GM19023 (cell line): ENCODE measurements around the gene GCHFR.
A peak's percentile ranks its signal among the peaks of the same experiment; 100 is the strongest.

Experiments
- ATAC-seq: cut with Tn5 transposase; IDR thresholded peaks from one replicate; pipeline ENCODE4 v1.9.1; 2021; ENCODE audit warnings: mild to moderate bottlenecking, moderate library complexity; ENCODE audit not compliant: unreplicated experiment

Gene GCHFR

DNA sequence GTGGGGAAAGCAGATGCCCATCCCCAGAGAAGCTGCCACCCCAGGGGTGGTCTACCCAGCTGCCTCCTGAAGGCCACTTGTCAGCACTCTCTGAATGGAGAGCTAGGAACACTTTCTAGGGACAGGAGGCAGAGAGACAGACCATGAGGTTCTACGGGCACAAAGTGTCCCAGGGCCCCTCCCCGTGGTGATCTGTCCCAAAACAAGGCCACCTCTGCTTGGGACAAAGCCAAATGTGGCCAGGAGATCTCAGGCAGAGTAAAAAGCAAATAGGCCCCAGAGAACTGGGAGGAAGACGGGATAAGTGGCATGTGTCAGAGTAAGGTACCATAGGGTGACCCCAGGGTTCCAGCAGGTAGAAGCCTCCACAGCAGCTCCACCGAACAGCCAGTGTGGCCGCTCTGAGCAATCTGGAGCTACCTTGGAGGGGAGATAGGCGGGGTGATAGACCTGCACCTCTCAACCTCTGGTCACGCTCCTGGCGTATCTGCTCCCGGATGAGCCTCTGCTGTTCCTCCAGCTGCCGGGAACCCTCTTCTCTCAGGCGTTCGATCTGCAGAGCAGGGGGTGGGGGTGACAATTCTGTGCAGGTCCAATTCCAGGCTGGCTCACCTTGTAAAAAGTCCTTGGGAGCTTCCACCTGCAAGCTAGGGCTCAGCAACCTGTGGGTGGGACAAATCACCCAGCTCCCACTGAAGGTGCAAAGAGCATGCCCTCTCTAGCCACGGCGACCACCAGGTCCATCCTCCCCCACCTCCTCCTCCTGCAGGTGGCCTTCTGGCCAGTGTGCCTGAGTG lies 12.1 kb downstream of the GCHFR start:
- ATAC-seq: no peak

DNA sequence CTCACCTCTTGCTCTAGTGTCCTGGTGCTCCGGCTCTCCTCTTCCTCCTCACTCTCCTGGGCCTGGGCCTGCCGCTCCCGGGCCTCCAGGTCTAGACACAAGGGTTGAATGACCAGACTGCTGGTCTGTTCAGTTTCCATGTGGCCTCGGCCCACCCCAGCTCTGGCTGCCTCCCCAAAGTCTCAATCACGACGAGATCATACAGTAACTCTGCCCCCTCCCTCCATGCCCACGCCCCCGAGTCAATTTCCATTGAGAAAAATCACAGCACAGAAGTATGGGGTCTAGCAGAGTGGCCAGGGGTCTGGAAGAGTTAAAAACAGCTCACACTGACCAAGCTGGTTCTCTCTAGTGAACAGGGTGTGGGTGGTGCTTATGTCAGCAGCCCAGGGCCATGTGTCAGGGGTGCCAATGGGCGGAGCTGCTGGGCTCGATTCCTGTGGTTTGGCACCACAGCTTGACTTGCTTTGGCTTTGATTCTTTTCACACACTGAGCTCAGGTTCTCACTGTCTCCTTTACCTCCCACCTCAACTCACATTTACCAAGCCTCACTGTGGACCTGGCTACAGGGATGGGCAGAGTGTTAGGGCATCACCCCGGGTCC lies 12.8 kb downstream of the GCHFR start:
- ATAC-seq: no peak

DNA sequence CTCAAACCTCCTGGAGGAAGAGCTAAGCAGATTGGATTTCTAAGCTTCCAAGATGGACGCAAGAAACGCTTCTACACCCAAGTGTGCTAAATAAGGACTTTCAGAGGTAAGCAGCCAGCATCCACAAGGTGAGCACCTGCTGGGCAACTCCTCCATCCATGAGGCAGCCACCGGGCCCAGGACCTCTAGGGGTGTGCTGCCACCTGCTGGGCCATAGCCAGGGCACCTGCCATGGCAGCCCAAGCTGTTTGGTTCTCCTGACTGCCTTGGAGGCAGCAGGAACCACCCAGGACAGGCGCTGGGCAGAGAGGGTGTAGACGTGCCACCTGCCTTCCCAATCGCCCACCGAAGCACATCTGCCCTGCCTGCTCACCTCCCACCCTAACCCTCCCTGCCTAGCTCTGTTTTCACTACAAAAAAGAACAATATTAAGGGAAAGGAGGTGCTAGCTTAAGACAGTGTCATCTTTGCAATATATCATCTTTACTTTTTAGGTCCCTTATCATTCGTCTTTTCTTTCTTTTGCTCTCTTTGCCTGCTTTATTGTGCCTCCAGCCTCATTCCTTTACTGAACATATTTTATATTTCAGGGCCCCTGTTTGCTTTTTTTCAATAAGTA lies 18.9 kb downstream of the GCHFR start:
- ATAC-seq: no peak

DNA sequence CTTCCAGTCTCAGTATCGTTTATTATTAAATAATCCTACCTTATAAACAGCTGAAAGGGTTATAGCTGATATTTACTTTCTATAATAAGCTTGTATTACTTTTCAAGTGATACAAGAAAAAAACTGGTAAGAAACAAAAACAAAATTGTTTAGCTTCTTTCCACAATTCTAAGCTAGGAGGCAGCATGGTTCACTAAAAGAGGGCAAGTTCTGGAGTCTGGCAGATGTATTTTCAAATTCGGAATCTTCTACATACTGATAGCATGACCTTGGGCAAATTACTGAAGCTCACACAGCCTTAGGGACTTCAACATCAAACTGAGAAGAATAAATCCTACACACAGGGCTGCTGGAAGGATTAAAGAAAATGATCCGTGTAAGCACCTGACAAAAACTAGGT lies 21.3 kb downstream of the GCHFR start:
- ATAC-seq: no peak

DNA sequence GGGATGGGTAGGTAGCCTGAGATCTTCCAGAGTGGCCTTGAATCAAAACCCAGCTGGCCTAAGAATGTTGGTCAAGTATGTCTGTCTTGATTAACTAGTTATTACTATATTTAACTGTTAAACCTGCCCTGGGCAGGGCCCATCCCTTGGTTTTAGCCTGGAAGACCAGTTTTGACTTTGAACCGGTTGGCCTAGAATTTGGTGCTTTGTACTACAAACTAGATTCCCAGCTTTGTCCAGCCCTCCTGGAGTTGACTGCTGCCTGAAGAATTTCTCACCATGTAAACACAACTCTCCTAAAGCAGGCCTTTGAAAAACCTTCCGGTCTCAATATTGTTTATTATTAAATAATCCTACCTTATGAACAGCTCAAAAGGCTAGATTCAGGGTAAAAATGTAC lies 21.9 kb downstream of the GCHFR start:
- ATAC-seq: no peak

DNA sequence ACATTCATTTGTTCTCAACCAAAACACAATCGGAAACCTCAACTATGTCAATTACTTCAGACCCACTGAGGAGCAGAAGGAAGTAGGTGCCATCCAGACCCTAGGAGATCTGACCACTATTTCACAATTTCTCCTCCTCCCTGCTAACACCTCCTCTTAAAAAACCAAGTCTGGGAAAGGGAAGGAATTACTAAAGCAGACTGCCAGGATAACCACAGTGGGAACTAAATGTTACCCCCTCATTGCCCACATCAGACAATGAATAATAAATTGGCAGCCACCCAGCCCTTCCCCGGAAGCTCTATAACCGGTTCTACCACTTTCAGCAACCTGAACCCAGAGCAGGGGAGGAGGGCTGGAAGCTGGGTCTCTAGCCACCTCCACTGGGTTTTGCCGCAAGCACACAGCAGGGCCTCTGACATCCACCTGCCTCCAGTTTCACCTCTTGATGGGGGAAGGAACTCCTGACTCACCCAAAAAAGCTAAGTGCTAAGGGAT lies 23.5 kb downstream of the GCHFR start:
- no peak for ATAC-seq

DNA sequence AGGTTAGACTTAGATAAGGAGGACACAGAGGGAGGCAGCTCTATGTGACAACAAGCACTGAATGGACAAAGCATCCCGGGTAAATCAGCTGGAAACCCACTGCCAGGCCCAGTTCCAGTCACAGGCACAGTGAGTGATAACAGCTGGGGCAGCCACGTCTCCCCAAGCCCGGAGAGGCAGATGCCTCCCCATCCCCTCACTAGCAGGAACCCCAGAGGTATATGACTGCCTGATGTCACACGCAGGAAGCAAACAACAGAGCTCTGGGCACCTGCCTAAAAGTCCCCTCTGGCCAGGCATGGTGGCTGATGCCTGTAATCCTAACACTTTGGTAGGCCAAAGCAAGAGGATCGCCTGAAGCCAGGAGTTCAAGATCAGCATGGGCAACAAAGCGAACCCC lies 24.1 kb downstream of the GCHFR start:
- ATAC-seq: no peak

DNA sequence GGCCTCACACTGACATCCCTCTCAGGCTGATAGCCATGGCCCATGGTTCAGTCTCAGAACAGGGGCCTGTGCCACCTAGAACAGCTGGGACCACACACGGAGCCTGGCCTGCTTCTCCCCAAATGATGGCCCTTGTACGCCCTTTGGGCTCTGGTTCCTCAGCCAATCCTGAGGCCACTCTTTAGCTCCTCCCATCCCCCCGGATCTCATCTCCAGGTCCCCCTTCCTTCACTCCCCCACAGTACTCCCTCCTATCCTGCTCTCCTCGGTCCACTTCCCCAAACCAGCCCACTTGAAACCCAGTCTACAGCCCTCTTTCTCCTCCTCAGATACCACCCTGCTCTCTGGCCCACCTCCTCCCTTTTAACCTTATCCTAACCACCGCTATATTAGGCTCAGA lies 25.3 kb downstream of the GCHFR start:
- ATAC-seq: no peak

DNA sequence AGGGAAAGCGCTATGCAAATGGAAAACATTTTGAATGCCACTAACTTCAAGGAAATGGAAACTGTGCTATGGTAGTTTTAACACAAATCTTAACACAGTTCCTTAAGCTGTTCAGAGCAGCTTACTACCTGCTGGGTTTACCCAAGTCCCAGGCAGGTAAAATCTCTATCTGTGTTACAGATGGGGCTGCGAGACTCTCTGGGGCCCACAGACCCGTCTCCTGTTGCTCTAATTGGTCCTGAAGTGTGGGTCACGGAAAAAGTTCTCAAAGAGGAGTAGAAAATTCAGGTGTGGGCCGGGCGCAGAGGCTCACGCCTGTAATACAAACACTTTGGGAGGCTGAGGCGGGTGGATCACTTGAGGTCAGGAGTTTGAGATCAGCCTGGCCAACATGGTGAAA lies 26.1 kb downstream of the GCHFR start:
- ATAC-seq: no peak

DNA sequence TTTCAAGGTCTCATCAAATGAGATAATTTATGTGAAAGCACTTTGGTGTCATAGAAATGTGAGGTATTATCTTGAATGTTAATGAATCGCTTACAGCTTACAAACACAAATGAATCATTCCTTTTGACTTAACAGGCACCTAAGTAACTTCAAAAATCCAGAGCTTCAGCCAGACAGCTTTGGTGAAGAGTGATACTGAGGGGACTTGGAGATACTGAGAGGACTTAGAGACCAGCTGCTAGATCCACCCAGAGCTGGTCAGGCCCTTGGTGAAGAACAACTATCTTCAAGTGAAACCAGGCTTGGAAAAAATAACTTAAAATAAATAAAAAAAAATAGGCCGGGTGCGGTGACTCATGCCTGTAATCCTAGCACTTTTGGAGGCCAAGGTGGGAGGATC lies 26.9 kb downstream of the GCHFR start:
- ATAC-seq: no peak

DNA sequence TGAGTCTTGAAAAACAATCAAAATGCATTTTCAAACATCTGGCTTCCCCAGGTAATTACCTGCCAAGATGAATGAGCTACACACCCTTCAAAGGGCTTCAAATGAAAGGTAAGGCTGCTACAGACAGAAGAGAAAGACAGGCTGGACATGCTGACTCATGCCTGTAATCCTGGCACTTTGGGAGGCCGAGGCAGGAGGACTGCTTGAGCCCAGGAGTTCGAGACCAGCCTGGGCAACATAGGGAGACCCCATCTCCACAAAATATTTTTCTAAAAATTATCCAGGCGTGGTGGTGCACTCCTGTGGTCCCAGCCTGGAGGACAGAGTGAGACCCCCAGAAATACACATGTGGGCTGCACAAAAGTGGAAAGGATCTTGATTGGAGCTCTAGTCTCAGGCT lies 28.5 kb downstream of the GCHFR start:
- ATAC-seq: no peak

DNA sequence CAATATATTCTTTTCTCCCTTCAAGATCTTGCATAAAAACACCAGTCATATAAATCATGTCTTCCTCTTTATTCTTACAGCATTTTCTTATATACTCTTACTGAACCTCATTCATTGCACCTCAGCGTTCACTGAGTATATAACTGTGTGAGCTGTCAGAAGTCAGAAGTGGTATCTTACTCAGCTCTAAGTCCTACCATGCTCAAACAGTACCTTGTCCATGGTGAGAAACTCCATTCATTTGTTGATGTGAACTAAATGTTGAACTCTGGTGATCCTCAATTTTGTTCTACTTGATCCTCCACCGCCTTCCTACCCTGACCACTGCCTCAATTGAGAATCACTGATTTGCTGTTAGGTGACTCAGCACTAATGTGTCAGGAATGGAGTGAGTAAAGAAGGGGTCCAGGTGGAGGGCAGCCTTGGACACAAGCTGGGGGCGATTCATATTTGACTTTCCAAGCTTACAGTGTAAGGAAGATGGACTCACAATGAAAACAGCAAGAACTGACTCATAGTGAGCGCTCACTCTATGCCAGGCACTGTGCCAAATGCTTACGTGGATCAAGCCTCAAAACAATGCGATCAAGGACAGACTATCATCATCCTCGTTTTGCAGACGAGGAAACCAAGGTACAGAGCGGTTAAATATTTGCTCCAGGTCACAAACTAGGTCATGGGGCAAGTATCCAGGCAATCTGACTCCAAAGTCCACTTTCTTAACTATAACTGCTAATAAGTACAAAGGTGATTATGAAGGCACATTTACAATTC lies 29.5 kb downstream of the GCHFR start:
- no peak for ATAC-seq

DNA sequence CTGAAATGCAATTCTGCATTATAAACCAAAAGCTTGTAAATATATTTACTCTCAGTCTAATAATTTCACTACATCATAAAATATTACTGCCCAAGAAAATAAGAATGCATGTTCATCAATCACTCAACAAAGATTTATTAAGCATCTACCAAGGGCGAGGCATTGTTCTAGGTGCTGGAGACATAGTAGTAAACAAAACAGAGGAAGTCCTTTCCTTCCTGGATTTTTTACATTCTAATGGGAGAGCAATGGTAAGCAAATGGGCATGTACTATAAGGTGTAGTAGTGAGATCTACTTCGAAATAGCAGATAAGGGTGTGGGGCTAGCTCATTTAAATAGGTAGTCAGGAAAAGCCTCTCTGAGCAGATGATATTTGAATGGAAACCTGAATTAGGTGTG lies 32.2 kb downstream of the GCHFR start:
- no peak for ATAC-seq

DNA sequence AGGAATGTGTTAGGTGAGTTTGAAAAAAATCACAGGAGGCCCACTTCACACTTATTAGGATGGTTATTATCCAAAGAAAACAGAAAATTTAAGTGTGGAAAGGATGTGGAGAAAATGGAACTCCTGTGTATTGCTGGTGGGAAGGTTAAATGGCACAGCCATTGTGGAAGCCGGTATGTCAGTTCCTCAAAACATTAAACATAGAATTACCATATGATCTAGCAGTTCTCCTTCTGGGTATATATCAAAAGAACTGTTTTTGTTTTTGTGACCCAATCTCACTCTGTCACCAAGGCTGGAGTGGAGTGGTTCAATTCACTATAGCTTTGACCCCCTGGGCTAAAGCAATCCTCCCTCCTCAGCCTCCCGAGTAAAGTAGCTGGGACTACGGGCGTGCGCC lies 32.6 kb downstream of the GCHFR start:
- no peak for ATAC-seq

DNA sequence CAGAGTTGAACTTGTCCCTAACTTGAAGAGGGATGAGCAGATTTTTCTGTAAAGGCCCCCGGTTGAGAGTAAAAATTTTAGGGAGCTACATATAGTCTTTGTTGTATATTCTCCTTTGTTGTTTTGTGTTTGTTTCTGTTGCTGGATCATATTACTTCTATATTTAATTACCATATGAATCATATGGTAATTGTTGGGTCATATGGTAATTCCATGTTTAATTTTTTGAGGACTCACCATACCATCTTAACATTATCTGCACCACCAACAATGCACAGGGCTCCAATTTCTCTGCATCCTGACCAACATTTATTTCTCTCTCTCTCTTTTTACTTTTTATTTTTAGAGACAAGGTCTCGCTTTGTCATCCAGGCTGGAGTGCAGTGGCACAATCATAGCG lies 35.7 kb downstream of the GCHFR start:
- ATAC-seq: no peak

DNA sequence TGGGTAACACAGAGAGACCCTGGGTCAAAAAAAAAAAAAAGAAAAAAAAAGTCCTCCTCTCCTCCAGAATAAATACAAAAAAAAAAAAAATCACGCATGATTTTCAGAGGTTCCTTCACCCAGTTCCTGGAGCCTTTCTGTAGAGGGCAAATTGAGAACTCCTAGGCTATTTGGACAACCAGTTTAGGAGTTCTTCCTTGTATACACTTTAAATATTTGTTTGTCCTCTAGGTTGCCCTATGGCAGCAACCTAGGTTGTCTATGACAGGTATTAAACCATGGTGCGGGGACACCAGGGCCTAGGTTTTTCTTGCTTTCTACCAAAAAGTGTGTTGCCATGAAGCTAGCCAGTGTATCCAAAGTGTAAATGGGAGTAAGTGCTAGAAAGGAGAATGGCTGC lies 39.2 kb downstream of the GCHFR start:
- ATAC-seq: no peak

DNA sequence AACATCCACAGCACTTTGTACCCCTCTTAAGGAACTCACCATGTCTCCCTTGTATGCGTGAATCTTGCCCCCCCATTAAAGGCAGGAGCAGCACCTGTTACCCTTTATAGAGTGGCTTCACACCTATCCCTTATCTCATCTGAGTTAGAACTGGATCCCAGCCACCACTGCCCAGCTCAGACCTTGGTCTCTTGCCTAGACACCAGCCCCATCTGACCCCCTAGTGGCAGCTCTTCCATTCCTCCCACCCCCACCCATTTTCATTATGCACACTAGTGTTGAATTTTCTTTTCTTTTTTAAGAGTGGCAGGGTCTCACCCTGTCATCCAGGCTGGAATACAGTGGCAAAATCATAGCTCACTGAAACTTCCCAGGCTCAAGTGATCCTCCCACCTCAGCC lies 39.8 kb downstream of the GCHFR start:
- ATAC-seq: no peak

DNA sequence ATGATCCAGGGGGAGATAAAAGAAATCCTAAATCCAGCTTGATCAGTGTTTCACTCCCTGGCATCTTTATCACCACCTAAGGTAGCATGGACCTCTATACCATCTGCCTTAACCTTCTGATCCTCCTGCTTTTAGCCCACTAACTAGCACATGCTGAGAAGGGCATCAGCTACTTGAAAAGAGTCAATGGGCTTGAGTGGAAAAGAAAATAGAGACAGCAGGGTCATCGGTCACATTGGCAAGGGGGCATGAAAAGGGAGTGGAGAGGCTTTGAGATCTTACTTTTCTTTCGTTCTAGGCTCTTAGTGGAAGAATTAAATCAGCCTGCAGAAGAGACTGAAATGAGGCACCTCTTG lies 42.8 kb downstream of the GCHFR start:
- no peak for ATAC-seq

DNA sequence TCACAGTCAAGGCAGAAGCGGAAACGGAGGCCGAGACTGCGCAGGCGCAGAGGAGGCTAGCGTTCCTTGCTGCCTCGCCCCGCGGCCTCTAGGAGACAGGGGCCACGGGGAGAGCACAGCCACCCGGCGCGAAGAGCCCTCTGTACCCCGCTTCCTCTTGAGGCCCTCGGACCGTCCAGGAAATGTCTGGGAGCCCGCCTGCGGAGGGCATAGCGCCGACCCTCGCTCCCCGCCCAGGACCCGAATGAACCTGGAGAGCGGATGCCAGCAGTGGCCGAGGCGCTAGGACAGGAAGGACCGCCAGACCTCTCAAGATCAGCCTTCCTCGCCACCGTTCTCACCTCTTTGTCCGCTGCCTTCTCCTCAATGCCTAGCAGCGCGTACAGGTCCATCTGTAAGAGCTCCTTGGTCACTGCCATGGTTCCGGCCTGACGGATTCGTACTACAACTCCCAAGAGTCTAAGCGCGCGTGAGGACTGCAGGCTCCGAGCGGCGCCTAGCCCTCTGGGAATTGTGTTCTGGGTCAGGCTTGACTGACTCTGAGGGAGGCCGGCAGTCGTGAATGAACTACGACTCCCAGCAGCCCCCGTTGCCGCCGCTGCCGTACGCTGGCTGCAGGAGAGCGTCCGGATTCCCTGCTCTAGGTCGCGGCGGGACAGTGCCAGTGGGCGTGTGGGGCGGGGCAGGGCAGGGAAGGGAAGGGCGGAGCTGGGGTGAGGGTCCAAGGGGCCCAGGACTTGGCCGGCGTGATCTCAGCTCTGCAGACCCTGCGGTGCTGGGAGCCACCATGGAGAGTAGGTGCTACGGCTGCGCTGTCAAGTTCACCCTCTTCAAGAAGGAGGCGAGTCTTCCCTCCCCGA lies 43.4 kb downstream of the GCHFR start, which contains the start of the genes DNAJC17 and ZFYVE19:
Gene DNAJC17, minus strand, starts transcription at position 446 of the 860 bp plus-strand sequence. Its CDS starts 27 bp downstream, at position 419.
Gene ZFYVE19, plus strand, starts transcription at position 62 of the 860 bp plus-strand sequence. Its CDS starts 501 bp downstream, at position 563.
- peak; percentile 93 for ATAC-seq

DNA sequence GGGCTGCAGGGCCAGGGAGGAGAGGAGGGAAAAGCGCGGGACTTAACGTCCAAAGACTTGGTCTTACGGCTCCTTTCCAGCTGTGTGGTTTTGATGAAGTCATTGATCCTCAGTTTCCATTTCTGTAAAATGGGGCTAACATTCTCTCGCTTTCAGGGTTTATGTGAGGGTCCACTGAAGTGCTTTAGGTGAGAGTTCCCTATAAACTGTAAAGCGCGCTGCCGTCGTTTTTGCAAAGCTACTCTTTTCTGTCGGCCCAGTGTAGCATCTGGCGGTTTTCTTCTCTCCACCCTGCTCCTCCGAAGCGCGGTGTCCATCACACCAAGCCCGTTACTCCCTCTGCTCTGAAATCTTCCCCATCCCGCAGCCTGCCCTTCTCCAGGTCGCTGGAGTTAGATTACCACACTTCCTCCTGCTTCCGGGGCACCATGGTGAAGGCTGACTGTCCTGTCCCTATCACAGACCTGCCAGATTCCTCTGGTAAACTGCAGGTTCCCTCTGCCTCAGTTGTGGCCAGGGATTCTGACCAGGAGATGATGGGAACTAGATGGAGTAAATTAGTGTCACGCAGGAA lies 44.1 kb downstream of the GCHFR start:
- ATAC-seq: no peak
